Stomach (tissue), 4 donors: ENCODE results near the gene CA12.

Experiments
- POLR2A ChIP-seq, 4 donors: fragments of 450-650 bp; IDR thresholded peaks; one replicate each; pipeline ENCODE4 v1.6.1; 2016; ENCODE audit warnings: antibody characterized with exemption in 4 of 4, control low read depth in 2 of 4, mild to moderate bottlenecking in 1 of 4, moderate library complexity in 1 of 4
- TF ChIP-seq, protein P1 (sequence below), 7 experiments: fragments of 450-650 bp in 4 of 7; fragments of 200-600 bp in 3 of 7; sonication (generic) in 3 of 7; IDR thresholded peaks; one replicate each; pipeline ENCODE4 v1.5.1; 2016 to 2019; ENCODE audit warnings: antibody characterized with exemption in 7 of 7, control low read depth in 2 of 7, mild to moderate bottlenecking in 1 of 7

DNA sequence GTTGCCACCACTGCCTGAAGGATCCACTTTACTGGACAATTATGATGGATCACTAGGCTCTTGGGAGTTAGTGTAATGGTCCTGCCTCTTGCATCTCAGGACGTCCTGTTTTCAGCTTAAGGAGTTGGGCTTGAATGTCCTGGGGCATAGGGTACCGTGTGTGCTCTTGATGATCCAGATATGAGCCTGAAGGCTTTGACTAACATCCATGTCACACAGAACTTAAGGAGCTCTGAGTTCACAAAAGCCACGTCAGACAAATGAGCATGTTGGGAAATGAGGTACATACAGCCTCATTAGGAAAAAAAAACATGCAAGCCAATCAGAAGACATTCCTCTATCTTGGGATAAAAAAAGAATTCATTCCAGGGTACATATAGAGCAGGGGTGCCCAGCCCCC, 40.8 kb downstream of the CA12 start:
- TF ChIP-seq, protein P1, sequence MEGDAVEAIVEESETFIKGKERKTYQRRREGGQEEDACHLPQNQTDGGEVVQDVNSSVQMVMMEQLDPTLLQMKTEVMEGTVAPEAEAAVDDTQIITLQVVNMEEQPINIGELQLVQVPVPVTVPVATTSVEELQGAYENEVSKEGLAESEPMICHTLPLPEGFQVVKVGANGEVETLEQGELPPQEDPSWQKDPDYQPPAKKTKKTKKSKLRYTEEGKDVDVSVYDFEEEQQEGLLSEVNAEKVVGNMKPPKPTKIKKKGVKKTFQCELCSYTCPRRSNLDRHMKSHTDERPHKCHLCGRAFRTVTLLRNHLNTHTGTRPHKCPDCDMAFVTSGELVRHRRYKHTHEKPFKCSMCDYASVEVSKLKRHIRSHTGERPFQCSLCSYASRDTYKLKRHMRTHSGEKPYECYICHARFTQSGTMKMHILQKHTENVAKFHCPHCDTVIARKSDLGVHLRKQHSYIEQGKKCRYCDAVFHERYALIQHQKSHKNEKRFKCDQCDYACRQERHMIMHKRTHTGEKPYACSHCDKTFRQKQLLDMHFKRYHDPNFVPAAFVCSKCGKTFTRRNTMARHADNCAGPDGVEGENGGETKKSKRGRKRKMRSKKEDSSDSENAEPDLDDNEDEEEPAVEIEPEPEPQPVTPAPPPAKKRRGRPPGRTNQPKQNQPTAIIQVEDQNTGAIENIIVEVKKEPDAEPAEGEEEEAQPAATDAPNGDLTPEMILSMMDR (IDR thresholded peaks at IDR 0.05), result no peak
- no peak for TF ChIP-seq POLR2A (IDR thresholded peaks at IDR 0.05)
